IMR-90 (cell line): ENCODE results near the gene AP1M2. TPM values are rescaled to one million over a fixed set of nuclear protein-coding genes. Genes with fewer than 3 reads are reported as not detected.

ENCODE experiments used
- ATAC-seq: fragments of 200-7000 bp; cut with Tn5 transposase; 2 replicates; pipeline ENCODE4 v1.9.1; 2020; ENCODE audit warnings: low read depth, mild to moderate bottlenecking, moderate library complexity
- BruUV-seq: library from RNA; stranded (reverse); fragments of 400-500 nt; replicated peaks from 2 replicates; lab custom pipeline; 2021; lab: Mats Ljungman, UMichigan
- CTCF ChIA-PET: fragments of 300-600 bp; formaldehyde crosslinking; extraction: SDS; loops from one replicate; lab custom pipeline; 2021; ENCODE audit warnings: antibody characterized with exemption; lab: Yijun Ruan, JAX
- POLR2A ChIA-PET: fragments of 300-600 bp; sonication (Branson Sonifier 250); formaldehyde crosslinking; loops from one replicate; lab custom pipeline; 2022; ENCODE audit warnings: antibody characterized with exemption; ENCODE audit not compliant: unreplicated experiment; lab: Charles Lee
- DNase-seq: peaks from one replicate; pipeline ENCODE4 v3.0.0; 2013
- H2AFZ ChIP-seq: replicated peaks from 2 replicates; pipeline ENCODE3; 2013; ENCODE audit warnings: low read length, mild to moderate bottlenecking; ENCODE audit not compliant: poor library complexity
- H2AK5ac ChIP-seq: 2 replicates; pipeline ENCODE4 v1.6.1; 2013; ENCODE audit warnings: low read depth, low read length, inconsistent platforms
- H2AK9ac ChIP-seq: replicated peaks from 2 replicates; pipeline ENCODE3; 2013; ENCODE audit warnings: mild to moderate bottlenecking, low read depth, low read length, moderate library complexity; ENCODE audit not compliant: poor library complexity
- H2BK120ac ChIP-seq: 2 replicates; pipeline ENCODE4 v1.6.1; 2013; ENCODE audit warnings: low read depth, low read length, inconsistent platforms
- H2BK15ac ChIP-seq: 3 replicates; pipeline ENCODE4 v1.6.1; 2013; ENCODE audit warnings: low read depth, low read length, inconsistent platforms
- H2BK20ac ChIP-seq: 2 replicates; pipeline ENCODE4 v1.6.1; 2013; ENCODE audit warnings: low read depth, mild to moderate bottlenecking, inconsistent platforms, low read length, moderate library complexity
- H2BK5ac ChIP-seq: 2 replicates; pipeline ENCODE4 v1.6.1; 2013; ENCODE audit warnings: mild to moderate bottlenecking, low read depth, low read length, inconsistent platforms; ENCODE audit not compliant: poor library complexity, severe bottlenecking
- H3K14ac ChIP-seq: replicated peaks from 2 replicates; pipeline ENCODE4 v1.6.1; 2013; ENCODE audit warnings: low read depth, low read length, inconsistent platforms
- H3K18ac ChIP-seq: 2 replicates; pipeline ENCODE4 v1.6.1; 2013; ENCODE audit warnings: low read depth, low read length, control low read depth
- H3K23ac ChIP-seq: 2 replicates; pipeline ENCODE4 v1.6.1; 2013; ENCODE audit warnings: low read depth, low read length, inconsistent platforms
- H3K27ac ChIP-seq: 2 replicates; pipeline ENCODE4 v1.5.1; 2013; ENCODE audit warnings: mild to moderate bottlenecking, control low read depth, low read length; ENCODE audit not compliant: insufficient read depth
- H3K27me3 ChIP-seq: 2 replicates; pipeline ENCODE4 v1.6.1; 2013; ENCODE audit warnings: low read length; ENCODE audit not compliant: control insufficient read depth, insufficient read depth
- H3K36me3 ChIP-seq: 2 replicates; pipeline ENCODE4 v1.6.1; 2013; ENCODE audit warnings: low read length, mixed read lengths; ENCODE audit not compliant: control insufficient read depth, insufficient read depth
- H3K4ac ChIP-seq: 2 replicates; pipeline ENCODE4 v1.6.1; 2013; ENCODE audit warnings: low read depth, low read length, inconsistent platforms
- H3K4me1 ChIP-seq: 2 replicates; pipeline ENCODE4 v1.6.1; 2013; ENCODE audit warnings: low read length, mixed read lengths; ENCODE audit not compliant: control insufficient read depth, insufficient read depth
- H3K4me2 ChIP-seq: 2 replicates; pipeline ENCODE4 v1.6.1; 2013; ENCODE audit warnings: low read depth, mild to moderate bottlenecking, control low read depth, low read length, moderate library complexity
- H3K4me3 ChIP-seq: 2 replicates; pipeline ENCODE4 v1.5.1; 2013; ENCODE audit warnings: low read depth, mild to moderate bottlenecking, control low read depth, low read length, moderate library complexity; ENCODE audit not compliant: insufficient read depth
- H3K56ac ChIP-seq: 2 replicates; pipeline ENCODE4 v1.6.1; 2013; ENCODE audit warnings: low read length, inconsistent platforms; ENCODE audit not compliant: insufficient read depth; ENCODE audit errors: extremely low read depth
- H3K79me1 ChIP-seq, 2 experiments: 2 replicates each; pipeline ENCODE4 v1.6.1; 2013; ENCODE audit warnings: low read length in 2 of 2, inconsistent platforms in 1 of 2, low read depth in 1 of 2
- H3K9ac ChIP-seq: 2 replicates; pipeline ENCODE4 v1.6.1; 2013; ENCODE audit warnings: low read depth, low read length, control low read depth
- H3K9me1 ChIP-seq: 2 replicates; pipeline ENCODE4 v1.6.1; 2013; ENCODE audit warnings: low read length, inconsistent platforms; ENCODE audit not compliant: insufficient read depth
- H3K9me3 ChIP-seq: 2 replicates; pipeline ENCODE4 v1.6.1; 2013; ENCODE audit warnings: low read length; ENCODE audit not compliant: control insufficient read depth, insufficient read depth
- H4K20me1 ChIP-seq: 2 replicates; pipeline ENCODE4 v1.6.1; 2013; ENCODE audit warnings: low read length, inconsistent platforms; ENCODE audit not compliant: insufficient read depth
- H4K5ac ChIP-seq: 2 replicates; pipeline ENCODE4 v1.6.1; 2013; ENCODE audit warnings: mild to moderate bottlenecking, low read depth, low read length, control low read depth
- H4K8ac ChIP-seq, 2 experiments: 2 replicates each; pipeline ENCODE4 v1.6.1; 2013; ENCODE audit warnings: low read depth in 2 of 2, low read length in 2 of 2, control low read depth in 1 of 2, inconsistent platforms in 1 of 2
- H4K91ac ChIP-seq: 2 replicates; pipeline ENCODE4 v1.6.1; 2013; ENCODE audit warnings: low read depth, low read length, inconsistent platforms; ENCODE audit not compliant: insufficient read depth
- BHLHE40 ChIP-seq: fragments of 150-350 bp; IDR thresholded peaks from 2 replicates; pipeline ENCODE4 v1.6.1; 2016; ENCODE audit warnings: mild to moderate bottlenecking, low read depth, low read length
- CEBPB ChIP-seq: IDR thresholded peaks from 2 replicates; pipeline ENCODE4 v1.6.1; 2012; ENCODE audit warnings: low read depth, low read length, improper control_type of control experiment
- CHD1 ChIP-seq: IDR thresholded peaks from 2 replicates; pipeline ENCODE4 v1.6.1; 2012; ENCODE audit warnings: low read depth, low read length, improper control_type of control experiment
- CTCF ChIP-seq: conservative IDR thresholded peaks from 2 replicates; pipeline ENCODE4 v1.5.1; 2012; ENCODE audit warnings: mild to moderate bottlenecking, low read depth, low read length, improper control_type of control experiment
- ELK1 ChIP-seq: fragments of 150-350 bp; IDR thresholded peaks from 2 replicates; pipeline ENCODE4 v1.6.1; 2016; ENCODE audit warnings: low read depth, mild to moderate bottlenecking, low read length, moderate library complexity, borderline replicate concordance
- FOS ChIP-seq: fragments of 150-350 bp; IDR thresholded peaks from 2 replicates; pipeline ENCODE4 v1.6.1; 2016; ENCODE audit warnings: low read depth, low read length
- MAFK ChIP-seq: IDR thresholded peaks from 2 replicates; pipeline ENCODE4 v1.6.1; 2012; ENCODE audit warnings: low read depth, low read length, improper control_type of control experiment
- MAZ ChIP-seq: IDR thresholded peaks from 2 replicates; pipeline ENCODE4 v1.6.1; 2012; ENCODE audit warnings: low read depth, mild to moderate bottlenecking, low read length, improper control_type of control experiment, moderate library complexity, borderline replicate concordance
- MXI1 ChIP-seq: IDR thresholded peaks from 2 replicates; pipeline ENCODE4 v1.6.1; 2012; ENCODE audit warnings: low read depth, mild to moderate bottlenecking, low read length, moderate library complexity, borderline replicate concordance
- NFE2L2 ChIP-seq: fragments of 150-350 bp; IDR thresholded peaks from 2 replicates; pipeline ENCODE4 v1.6.1; 2016; ENCODE audit warnings: low read depth, mild to moderate bottlenecking, low read length
- POLR2A ChIP-seq: IDR thresholded peaks from 2 replicates; pipeline ENCODE4 v1.6.1; 2012; ENCODE audit warnings: mild to moderate bottlenecking, low read depth, low read length
- RAD21 ChIP-seq: IDR thresholded peaks from 2 replicates; pipeline ENCODE4 v1.6.1; 2012; ENCODE audit warnings: low read length, improper control_type of control experiment
- RFX5 ChIP-seq: IDR thresholded peaks from 2 replicates; pipeline ENCODE4 v1.8.0; 2012; ENCODE audit warnings: low read depth, mild to moderate bottlenecking, low read length, moderate library complexity
- SMC3 ChIP-seq: fragments of 150-350 bp; IDR thresholded peaks from 2 replicates; pipeline ENCODE4 v1.6.1; 2016; ENCODE audit warnings: low read depth, mild to moderate bottlenecking, antibody characterized with exemption, low read length, moderate library complexity
- USF2 ChIP-seq: fragments of 150-350 bp; IDR thresholded peaks from 2 replicates; pipeline ENCODE4 v1.6.1; 2017; ENCODE audit warnings: mild to moderate bottlenecking, antibody characterized with exemption, low read length, low read depth
- WGBS, 2 experiments: methylation state at CpG; one replicate each; pipeline versions ENCODE4 v1.1.5 to v1.1.7; 2013; ENCODE audit warnings: missing lambda C conversion rate in 2 of 2; ENCODE audit not compliant: insufficient read length in 1 of 2; ENCODE audit errors: extremely low coverage in 2 of 2; 5-methylcytosine and 5-hydroxymethylcytosine counted together
- dilution Hi-C: fragments of 300-500 bp; cut with HindIII; formaldehyde crosslinking; loops from one replicate; pipeline ENCODE4 v1.14.3; 2018; ENCODE audit warnings: low sequenced_read_pairs; ENCODE audit not compliant: unreplicated experiment
- in situ Hi-C: fragments of 300-500 bp; cut with MboI; formaldehyde crosslinking; loops from 3 replicates; pipeline ENCODE4 v1.14.3; 2019; ENCODE audit warnings: low sequenced_read_pairs, inconsistent platforms, mixed read lengths
- intact Hi-C: fragments of 100-400 bp; cut with micrococcal nuclease; formaldehyde crosslinking; loops from 2 replicates; pipeline ENCODE4 v1.10.0; 2022
- polyA plus RNA-seq, 3 experiments: library from polyadenylated mRNA; depleted of rRNA; stranded (reverse); fragments of >200 nt; gene quantifications; 2 replicates each; pipeline ENCODE4 v1.2.3, GENCODE V29; 2012; ENCODE audit warnings: low replicate concordance in 1 of 3
- total RNA-seq: library from RNA; depleted of rRNA; stranded (reverse); fragments of >200 nt; gene quantifications from 2 replicates; pipeline ENCODE4 v1.2.3, GENCODE V29; 2012

AP1M2 gene
- total and polyA plus RNA-seq, 2 of the 4 experiments (the other 2 are of a cell fraction) = 0.17 TPM; not detected in 1

- Histone ChIP-seq H4K91ac (no peak overlapping the region), H3K27me3 (no peaks in the 10 kb centered on the region), H3K4me2 (no peak overlapping the region; the same call in 1 of the 2 replicates), H3K4ac (0 out of 2 replicates have a peak overlapping the region, but pooled peaks have one; percentile 35), H3K56ac (no peak overlapping the region), H3K4me1 (peaks cover 10% of the 10 kb centered on the region), H3K9me1 (peaks cover 15% of the 10 kb centered on the region), H2BK15ac (no peak overlapping the region), H4K20me1 (peaks cover 13% of the 10 kb centered on the region), H3K14ac (0 out of 2 replicates have a peak overlapping the region, but pooled peaks have one; percentile 53), H3K23ac (no peak overlapping the region), H3K4me3 (no peak overlapping the region), H2AFZ (peak overlapping the region; percentile 14), H3K18ac (no peak overlapping the region), H3K9ac (no peak overlapping the region), H3K27ac (no peak overlapping the region), H2BK120ac (no peak overlapping the region), H2BK5ac (no peak overlapping the region), H4K8ac (0 out of 4 replicates have a peak overlapping the region, but pooled peaks of 1 of the 2 experiments have one; percentile 10), H3K79me1 (peaks cover 15 to 54% of the 10 kb centered on the region in 2 experiments; a peak in 3 of 4 replicates), H2BK20ac (no peak overlapping the region), H2AK5ac (no peak overlapping the region), H3K9me3 (no peaks in the 10 kb centered on the region; the same call in 1 of the 2 replicates), H3K36me3 (peaks cover 1% of the 10 kb centered on the region; the same call in 1 of the 2 replicates), H2AK9ac (peak overlapping the region; percentile 79), H4K5ac (no peak overlapping the region)
- TF ChIP-seq FOS = no peak
- no peak for TF ChIP-seq BHLHE40
- no peak for TF ChIP-seq CHD1
- no peak for TF ChIP-seq CEBPB
- TF ChIP-seq MAFK = no peak
- TF ChIP-seq POLR2A = no peak
- TF ChIP-seq RFX5 = no peak
- no peak for TF ChIP-seq USF2
- TF ChIP-seq MAZ = no peak
- TF ChIP-seq RAD21 = no peak
- TF ChIP-seq CTCF = no peak
- no peak for TF ChIP-seq NFE2L2
- no peak for TF ChIP-seq SMC3
- TF ChIP-seq ELK1 = no peak
- no peak for TF ChIP-seq MXI1
- DNase-seq (no peak), ATAC-seq (no peak)
- no TSS peak for BruUV-seq
- intact Hi-C loops = no loop called here
- ChIA-PET CTCF (interaction anchor here (0.6 kb wide), 1 partner anchor 31 kb away, joined by 4 read pairs; no protein-coding TSS in a partner anchor), POLR2A (no interaction called here)
- in situ Hi-C loops = no loop called here
- dilution Hi-C loops = no loop called here
- WGBS, 2 experiments = 96% methylated on average over 4 of the region's 9 CpGs; no CpG with 5 or more reads in 1 of the 2 experiments
Observed at GRCh38 chr19:10604460-10604980, 17.4 kb upstream of the AP1M2 start.
